GM18526 (cell line): ENCODE measurements around the gene IL27RA.

Experiments
- POLR2A ChIP-seq: IDR thresholded peaks from 3 replicates; pipeline ENCODE4 v1.6.1; 2011; ENCODE audit not compliant: insufficient read length; ENCODE audit errors: extremely low read depth

IL27RA gene

GRCh38 chr19:14006766-14007562 lies 24.6 kb upstream of the IL27RA start:
- peak; percentile 50 for TF ChIP-seq POLR2A

- TF ChIP-seq POLR2A, result no peak
Observed at GRCh38 chr19:14012378-14012915, 19.1 kb upstream of the IL27RA start.

GRCh38 chr19:14015524-14016035 lies 16.0 kb upstream of the IL27RA start:
- no peak for TF ChIP-seq POLR2A

- TF ChIP-seq POLR2A, result no peak
Observed at GRCh38 chr19:14019100-14019499, 12.5 kb upstream of the IL27RA start.

GRCh38 chr19:14021474-14021873 lies 10.1 kb upstream of the IL27RA start:
- TF ChIP-seq POLR2A, result no peak

- no peak for TF ChIP-seq POLR2A
Observed at GRCh38 chr19:14022469-14022868, 9.1 kb upstream of the IL27RA start.

- TF ChIP-seq POLR2A, result no peak
Observed at GRCh38 chr19:14023404-14024235, 7.9 kb upstream of the IL27RA start.

- no peak for TF ChIP-seq POLR2A
Observed at GRCh38 chr19:14027856-14028450, 3.6 kb upstream of the IL27RA start, which contains the start of gene RLN3. RLN3 (plus strand) TSS chr19:14028148; CDS start chr19:14028205, 57 bp downstream.

GRCh38 chr19:14028901-14029300 lies 2.7 kb upstream of the IL27RA start:
- TF ChIP-seq POLR2A, result no peak

- no peak for TF ChIP-seq POLR2A
Observed at GRCh38 chr19:14030997-14031718, 404 bp upstream of the IL27RA start.

- TF ChIP-seq POLR2A, result no peak
Observed at GRCh38 chr19:14033946-14034345, 2.4 kb downstream of the IL27RA start.

- no peak for TF ChIP-seq POLR2A
Observed at GRCh38 chr19:14035706-14036105, 4.1 kb downstream of the IL27RA start.

- TF ChIP-seq POLR2A, result no peak
Observed at GRCh38 chr19:14039181-14039580, 7.6 kb downstream of the IL27RA start.

GRCh38 chr19:14048443-14049153 lies 17.0 kb downstream of the IL27RA start:
- TF ChIP-seq POLR2A, result no peak
